ENCODE measurements around the gene MMP27.
"Not testable (repeated sequence)": the region's sequence is repeated elsewhere in the genome, so short reads cannot be mapped to it uniquely, and the experiment has no call there.

The MMP27 gene, protein sequence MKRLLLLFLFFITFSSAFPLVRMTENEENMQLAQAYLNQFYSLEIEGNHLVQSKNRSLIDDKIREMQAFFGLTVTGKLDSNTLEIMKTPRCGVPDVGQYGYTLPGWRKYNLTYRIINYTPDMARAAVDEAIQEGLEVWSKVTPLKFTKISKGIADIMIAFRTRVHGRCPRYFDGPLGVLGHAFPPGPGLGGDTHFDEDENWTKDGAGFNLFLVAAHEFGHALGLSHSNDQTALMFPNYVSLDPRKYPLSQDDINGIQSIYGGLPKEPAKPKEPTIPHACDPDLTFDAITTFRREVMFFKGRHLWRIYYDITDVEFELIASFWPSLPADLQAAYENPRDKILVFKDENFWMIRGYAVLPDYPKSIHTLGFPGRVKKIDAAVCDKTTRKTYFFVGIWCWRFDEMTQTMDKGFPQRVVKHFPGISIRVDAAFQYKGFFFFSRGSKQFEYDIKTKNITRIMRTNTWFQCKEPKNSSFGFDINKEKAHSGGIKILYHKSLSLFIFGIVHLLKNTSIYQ

DNA sequence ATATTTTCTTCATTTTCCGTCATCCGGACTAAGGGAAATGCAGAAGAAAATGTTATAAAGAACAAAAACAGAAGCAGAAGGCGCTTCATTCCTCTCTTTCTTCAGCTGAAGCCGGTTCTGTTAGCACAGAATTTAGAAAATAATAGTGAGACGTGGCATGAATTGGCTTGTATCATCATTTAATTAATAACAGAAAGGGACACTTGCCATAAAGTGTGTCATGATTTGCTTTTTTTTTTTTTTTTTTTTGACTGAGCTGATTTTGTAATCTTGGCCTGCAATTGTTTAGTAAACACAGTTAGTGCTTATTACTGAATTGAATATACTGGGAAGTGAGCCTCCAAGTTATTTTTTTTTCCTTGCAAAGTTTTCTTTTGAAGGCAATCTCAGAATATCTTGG is at the start of gene MMP27:
MMP27 (minus strand) TSS at position 144 of the 400 bp plus-strand sequence; CDS start at position 89, 55 bp downstream.
- no peak for DNase-seq

DNA sequence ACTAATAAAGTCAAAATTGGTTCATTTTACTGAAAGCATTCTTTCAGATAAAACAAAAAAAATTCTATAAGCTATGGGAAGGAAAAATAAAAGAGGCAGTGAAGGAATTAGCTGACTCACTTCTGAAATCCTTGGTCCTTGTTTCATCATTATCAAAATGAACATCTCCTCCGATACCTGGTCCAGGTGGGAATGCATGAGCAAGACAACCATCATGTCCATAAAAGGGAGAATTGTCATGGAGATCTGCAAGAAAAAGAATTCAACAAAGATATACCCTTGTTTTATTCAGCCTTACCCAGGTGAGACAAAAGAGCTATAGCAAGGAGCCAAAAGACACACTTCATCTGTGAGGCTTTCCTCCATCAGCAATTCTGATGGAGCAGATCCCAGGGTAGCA is 47.7 kb upstream of the MMP27 start:
- no peak for DNase-seq

DNA sequence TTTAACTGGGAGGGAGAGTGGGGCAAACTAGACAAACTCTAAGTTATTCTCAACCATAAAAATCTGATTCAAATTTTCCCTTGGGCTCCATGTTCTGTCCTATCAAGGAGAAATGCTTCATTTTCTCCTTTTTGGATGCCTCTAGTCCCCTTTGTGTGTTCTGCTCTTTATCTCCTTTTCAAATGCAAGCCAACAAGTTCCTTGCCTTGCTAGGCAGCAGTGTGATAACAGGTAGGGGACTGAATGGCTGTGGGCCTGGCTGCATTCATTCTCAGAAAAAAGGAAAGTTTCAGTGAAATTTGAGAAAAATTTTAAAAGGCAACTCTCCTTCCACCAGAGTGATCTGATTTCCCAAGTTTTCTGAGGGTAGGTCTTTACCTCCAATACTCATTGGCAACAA is 46.1 kb upstream of the MMP27 start:
- DNase-seq = no peak

DNA sequence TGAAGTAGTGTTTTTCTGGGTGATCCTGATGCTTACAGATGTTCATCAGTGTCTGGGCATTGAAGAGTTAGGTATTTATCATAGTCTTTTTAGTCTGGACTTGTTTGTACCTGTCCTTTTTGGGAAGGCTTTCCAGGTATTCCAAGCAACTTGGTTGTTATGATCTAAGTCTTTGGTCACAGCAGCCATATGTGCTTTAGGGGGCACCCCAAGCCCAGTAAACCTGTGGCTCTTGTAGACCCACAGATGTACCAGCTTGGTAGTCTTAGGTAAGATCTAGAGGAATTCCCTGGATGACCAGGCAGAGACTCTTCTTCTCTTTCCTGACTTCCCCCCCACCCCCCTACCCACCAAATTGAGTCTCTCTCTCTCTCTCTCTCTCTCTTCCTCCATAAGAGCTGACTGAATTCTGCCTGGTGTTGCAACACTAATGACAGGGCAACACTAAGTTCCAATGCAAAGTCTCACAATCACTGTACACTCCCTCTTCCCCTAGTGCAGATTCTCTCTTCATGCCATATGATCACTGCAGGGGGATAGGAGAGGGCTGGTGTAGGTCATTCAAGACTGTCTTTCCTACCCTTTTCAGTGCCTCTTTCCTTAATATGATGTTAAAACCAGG is 43.6 kb upstream of the MMP27 start:
- DNase-seq = no peak

DNA sequence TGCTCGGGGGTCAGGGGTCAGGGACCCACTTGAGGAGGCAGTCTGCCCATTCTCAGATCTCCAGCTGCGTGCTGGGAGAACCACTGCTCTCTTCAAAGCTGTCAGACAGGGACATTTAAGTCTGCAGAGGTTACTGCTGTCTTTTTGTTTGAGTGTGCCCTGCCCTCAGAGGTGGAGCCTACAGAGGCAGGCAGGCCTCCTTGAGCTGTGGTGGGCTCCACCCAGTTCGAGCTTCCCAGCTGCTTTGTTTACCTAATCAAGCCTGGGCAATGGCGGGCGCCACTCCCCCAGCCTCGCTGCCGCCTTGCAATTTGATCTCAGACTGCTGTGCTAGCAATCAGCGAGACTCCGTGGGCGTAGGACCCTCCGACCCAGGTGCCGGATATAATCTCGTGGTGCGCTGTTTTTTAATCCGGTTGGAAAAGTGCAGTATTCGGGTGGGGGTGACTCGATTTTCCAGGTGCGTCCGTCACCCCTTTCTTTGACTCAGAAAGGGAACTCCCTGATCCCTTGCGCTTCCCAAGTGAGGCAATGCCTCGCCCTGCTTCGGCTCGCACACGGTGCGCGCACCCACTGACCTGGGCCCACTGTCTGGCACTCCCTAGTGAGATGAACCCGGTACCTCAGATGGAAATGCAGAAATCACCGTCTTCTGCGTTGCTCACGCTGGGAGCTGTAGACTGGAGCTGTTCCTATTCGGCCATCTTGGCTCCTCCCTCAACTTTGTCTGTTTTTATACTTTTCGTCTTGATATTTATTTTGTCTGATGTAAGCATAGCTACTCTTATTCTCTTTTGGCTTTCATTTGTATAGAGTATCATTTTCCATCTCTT is 41.4 kb upstream of the MMP27 start:
- DNase-seq = not testable (repeated sequence)

DNA sequence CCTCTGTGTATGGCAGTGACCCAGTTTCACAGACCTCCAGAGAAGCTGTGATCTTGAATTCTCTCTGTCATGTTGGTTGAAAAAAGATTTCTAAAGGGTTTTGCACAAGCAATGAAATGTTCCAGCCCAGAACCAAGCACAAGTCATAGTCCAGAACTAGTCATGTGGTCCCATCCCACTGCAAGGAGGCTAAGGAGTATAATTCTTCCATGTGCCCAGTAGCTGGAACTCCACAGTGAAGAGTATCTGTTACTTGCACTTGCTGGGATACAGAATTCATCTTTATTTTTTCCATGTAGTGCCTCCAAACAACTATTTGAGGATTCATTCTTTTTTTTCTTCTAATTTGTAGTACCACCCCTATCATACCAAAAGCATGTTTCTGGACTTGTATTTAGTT is 29.1 kb upstream of the MMP27 start:
- DNase-seq = no peak

DNA sequence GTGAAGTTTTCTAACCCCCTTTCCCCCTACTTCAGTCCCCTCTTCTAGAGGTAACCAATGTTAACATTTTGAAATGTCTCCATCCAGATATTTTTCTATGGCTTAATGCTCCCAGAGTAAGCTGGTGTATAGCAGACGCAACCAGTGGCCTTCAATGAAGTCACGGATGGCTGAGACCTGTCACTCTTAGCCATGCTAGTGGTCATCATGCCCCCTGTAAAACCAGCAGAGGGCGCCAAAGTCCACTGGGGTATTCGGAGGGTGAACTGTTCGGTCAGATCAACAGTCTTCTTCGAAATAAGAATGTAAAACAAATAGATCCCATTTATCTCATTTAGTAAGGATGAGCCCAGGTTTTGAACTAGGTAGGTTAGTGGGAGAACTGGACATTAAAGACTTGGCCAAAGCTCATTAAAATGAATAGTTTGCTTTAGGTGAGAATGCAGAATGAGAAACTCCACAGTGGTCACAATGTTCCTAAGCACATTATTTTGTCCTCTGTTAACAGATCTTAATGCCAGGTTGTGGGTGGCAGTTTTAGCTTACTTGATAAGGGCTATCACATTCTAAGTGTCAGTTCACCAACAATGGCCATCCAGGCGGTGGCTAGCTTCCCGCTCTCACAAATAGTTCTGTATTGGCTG is 27.8 kb upstream of the MMP27 start:
- DNase-seq = no peak

DNA sequence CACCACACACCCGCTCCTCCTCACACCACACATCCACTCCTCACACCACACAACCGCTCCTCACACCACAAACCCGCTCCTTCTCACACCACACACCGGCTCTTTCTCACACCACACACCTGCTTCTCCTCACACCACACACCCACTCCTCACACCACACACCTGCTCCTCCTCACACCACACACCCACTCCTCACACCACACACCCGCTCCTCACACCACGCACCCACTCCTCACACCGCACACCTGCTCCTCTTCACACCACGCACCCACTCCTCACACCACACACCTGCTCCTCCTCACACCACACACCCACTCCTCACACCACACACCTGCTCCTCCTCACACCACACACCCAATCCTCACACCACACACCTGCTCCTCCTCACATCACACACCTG is 25.4 kb upstream of the MMP27 start:
- not testable (repeated sequence) for DNase-seq

DNA sequence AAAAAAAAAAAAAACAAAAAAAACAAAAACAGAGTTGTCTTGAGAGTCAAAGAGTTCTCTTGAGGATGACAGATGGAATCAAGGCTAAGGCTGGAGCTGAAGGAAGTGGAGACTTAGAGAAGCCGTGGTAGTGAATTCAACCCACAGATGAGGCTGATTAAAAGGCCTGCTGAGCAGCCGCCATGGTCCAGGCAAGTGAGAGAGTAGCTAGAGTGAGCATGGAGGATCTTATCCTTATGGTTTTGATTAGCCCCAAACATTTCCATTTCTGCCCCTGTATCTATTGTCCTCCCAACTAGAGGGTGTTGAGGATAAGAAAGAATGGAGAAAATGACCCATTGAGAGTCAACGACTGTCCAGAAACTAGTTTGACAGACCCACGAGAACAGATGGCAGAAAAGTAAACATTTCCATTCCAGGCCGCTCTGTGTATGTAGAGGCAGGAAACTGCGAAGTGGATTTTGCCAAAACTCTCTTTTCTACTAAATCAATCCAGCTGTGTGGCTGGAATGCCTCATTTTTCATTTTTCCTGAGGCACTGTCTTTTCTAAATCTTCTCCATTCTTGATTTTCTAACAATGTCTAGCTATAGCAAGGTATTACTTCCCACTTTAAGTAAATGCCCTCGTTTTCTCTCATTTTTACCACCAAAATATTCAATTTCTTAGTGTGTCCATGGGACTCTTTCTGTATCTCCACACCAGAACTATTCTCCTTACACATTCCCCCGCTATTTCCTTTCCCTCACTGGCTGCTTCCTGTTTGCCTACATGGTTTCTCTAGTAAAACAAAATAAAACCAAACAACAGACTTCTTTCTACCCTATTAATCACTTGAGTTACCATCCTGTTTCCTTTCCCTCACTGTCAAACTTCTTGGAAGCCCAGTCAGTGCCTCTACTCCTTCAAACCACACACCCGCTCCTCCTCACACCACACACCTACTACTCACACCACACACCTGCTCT is 24.6 kb upstream of the MMP27 start:
- no peak for DNase-seq

DNA sequence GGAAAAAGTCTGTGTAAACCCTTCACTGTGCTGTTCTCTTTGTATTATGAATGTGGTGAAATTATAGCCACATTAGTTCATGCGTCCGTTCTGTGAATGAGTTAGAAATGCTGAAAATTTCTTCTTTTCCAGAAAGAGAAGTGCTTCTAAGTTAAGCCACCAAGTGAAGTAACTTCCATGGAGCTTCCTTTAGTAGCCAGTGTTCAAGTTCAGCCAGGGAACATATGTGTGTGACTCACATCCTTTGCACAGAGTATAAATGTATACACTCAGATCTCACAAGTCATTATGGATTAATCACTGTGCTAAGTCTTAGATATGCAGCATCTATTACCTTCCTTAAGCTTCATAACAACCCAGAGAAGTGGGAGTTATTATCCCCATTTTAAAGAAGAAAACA is 22.3 kb upstream of the MMP27 start:
- no peak for DNase-seq

DNA sequence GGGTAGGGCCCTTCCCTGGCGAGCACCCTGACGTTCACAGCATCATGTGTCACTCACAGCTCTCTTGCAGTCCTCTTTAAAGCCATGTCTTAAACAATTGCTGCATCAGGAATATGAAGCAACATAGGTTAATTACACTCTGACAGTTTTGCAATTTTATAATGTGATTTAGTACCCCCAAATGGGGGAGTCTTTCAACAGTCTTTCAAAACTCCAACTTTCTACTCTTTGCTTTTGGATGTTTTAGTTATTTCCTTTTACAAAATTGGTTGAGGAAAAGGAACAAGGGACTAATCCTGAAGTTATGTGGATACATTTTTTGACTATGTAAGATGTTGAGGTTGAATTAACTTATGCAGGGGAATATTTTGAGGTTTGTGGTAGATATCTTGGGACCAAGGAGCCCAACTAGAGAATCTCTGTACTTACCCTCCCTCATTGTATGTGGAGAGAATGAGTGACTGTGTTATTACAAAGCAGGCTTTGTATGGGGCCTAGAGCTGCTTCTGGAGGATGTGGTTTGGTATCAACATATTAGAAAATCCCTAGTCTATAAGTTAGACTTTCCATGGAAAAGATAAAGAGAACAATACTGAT is 19.4 kb upstream of the MMP27 start, which contains the start of gene MMP8:
MMP8 (minus strand) TSS at position 51 of the 597 bp plus-strand sequence. CDS start 99 bp downstream, outside the sequence.
- DNase-seq = no peak

DNA sequence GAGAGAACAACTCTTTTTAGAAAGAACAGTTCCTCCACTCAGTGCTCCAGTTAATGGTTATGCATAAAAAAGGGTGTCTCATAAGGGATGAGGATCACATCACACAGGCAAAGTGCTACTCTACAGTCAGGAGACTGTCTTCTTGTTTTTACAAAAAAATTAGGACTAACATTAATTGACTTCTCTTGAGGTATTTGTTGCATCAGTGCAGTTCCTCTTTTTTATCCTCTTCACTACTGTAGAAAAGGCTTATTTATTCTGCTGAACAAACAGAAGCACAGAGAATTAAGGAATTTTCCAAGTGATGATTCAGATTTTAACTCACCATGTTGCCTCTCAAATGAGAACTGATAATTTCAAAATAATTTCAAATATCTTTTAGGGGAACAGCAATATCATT is 17.3 kb upstream of the MMP27 start:
- no peak for DNase-seq

DNA sequence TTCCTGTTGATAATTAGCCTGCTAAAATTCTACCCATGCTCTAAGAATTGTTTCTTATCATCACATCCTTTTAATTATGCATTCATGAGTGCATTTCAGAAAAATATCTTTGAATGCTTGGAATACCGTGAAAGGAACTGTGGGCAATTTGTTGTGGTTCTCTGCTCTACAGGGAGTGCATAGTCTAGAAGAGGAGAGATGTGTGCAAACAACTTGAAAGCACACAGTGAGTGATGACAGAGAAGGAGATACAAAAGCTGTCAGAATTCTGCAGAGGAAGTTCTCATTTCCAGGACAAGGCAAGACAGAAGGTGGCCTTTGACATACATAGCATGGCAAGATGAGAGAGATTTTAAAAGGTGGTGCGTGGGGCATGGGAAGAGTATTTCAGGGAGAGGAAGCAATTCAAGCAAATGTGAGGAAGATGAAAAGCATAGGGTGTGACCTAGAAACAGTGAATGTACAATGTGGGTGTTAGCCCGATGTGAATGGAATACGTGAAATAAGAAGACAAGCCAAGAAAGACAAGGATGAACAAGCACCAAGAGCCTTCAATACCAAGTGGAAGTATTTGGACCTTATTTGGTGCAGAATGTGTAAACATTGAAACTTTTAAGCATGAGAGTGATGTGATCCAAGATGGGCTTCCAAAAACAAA is 14.2 kb upstream of the MMP27 start:
- DNase-seq = no peak

DNA sequence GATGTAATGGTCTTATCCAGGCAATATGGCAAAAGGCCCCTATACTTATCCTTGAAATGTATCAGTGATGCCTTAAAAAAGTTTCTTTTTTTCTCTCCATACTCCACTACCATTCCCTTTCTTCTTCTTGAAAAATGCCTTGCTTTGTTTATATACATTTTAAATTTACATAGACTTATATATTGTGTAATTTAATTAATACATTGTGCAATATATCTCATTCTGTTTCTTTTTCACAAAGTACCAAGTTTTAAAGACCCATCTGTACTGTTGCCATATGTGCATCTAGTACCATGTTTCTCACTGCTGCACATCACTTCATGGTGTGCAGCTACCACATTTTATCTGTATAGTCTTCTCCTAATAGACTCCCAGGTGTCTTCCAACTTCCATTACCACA is 11.7 kb upstream of the MMP27 start:
- DNase-seq = no peak

DNA sequence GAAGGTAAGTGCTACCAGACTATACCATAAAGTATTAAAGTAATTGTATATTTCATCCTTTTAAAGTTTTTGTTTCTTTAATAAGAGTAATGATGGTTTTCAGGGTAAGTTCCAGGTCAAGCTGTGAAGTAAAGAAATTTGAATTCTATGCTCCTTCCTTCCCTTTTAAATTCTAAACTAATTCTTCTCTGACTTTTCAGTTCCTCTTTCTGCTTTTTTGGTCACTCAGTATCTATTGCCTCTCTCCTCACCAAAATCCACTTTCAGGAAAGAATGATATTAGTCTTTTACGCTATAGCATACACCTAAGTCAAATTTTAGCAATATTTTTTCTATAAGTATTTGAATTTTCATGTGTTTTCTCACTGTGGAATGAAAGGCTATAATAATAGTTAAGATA is 11.0 kb upstream of the MMP27 start:
- no peak for DNase-seq

DNA sequence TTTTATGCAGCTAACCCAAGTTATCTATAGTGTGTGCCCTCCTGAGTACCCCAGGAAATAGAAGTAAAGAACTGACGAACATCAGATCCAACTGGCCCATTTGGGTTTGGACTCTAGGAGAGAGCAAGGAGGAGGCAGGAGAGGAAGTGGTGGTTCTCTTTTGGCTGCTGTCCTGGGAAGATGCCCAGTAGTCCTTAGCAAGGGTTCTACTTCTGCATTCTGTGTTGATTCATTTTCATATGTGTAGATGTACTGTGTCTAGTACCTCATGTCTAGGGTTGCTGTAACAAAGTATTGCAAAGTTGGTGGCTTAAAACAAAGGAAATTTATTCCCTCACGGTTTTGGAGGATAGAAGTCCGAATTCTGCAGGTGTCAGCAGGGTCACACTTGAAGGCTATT is 6.6 kb upstream of the MMP27 start:
- no peak for DNase-seq

DNA sequence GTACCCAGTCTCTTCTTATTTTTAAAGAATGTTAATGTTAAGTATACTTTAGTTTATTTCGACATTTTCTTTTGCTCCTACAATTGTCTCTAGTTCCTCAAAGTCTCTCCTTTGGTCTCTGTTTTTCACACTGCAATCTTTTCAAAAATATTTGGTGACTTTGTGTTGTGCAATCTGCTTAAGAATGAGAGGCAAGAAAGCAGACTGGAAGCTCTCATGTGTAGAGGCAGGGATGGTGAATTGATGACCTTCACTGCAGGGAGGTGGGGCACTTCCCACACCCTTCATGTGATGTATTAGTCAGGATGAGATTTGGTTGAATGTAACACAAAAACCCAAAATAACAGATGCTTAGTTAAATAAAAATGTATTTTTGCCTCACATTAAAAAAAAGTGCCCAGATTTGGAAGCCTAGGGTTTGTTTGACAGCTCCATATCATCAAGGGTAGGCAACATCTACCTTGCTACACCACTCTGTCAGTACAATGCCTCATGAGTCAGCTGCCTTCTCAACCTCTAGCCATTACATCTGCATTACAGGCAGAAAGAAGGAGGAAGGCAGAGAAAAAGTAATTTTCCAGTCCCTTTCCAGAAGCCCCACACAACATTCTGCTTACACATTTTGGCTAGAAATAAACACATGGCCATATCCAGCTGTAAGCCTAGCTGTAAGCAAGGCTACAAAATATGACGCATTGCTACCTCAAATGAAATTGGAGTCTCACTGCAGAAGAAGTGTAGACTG is 3.8 kb upstream of the MMP27 start:
- DNase-seq = no peak

DNA sequence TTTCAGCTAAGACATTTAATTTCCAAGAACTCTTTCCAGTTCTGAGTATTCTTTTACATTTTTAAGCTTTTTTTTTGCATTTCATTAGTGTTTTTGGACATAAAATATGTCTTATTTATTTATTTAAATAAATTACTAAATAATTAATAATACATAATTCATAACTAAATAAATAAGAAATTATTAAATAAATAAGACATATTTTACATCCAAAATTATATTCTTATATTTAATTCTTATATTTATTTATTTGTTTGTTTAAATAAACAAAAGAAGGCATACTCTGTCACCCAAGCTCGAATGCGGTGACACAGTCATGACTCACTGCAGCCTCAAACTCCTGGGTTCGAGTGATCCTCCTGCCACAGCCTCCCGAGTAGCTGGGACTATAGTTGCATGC is 3.1 kb upstream of the MMP27 start:
- DNase-seq = no peak

DNA sequence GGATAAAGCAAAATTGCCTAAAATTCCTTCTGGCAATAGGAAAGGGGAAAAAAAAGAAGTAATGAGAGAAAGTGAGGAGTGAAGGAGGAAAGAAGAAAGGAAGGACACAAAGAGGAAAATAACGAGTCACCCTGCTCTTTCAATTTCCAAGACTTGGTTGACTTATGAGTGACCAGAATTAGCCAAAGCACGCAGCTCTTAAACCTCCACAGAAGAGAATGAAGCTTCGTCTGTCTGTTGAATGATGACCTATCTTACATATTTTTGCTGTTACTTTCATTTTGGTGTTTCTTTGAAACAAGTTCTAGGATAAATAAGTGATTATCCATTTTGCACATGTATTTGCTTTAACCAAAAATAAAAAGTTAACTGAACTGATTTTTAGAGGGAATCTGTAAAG is 728 bp downstream of the MMP27 start:
- no peak for DNase-seq

All from retina (tissue), 1 donor.